HG03135 (cell line): ENCODE measurements around the gene TMC3.
"Not testable (repeated sequence)": the region's sequence is repeated elsewhere in the genome, so short reads cannot be mapped to it uniquely, and the experiment has no call there.

Experiments
- ATAC-seq: cut with Tn5 transposase; IDR thresholded peaks from one replicate; pipeline ENCODE4 v1.9.1; 2021; ENCODE audit warnings: mild to moderate bottlenecking, moderate library complexity; ENCODE audit not compliant: unreplicated experiment

TMC3 gene

GRCh38 chr15:81348691-81349090, 25.3 kb downstream of the TMC3 start:
- ATAC-seq: not testable (repeated sequence)

GRCh38 chr15:81347910-81348309, 26.1 kb downstream of the TMC3 start:
- no peak for ATAC-seq

- no peak for ATAC-seq
Observed at GRCh38 chr15:81346611-81347010, 27.4 kb downstream of the TMC3 start.

- no peak for ATAC-seq
Observed at GRCh38 chr15:81343371-81343770, 30.6 kb downstream of the TMC3 start.

- no peak for ATAC-seq
Observed at GRCh38 chr15:81341351-81341750, 32.7 kb downstream of the TMC3 start.

GRCh38 chr15:81339851-81340250, 34.2 kb downstream of the TMC3 start:
- no peak for ATAC-seq

- ATAC-seq: no peak
Observed at GRCh38 chr15:81339321-81339720, 34.7 kb downstream of the TMC3 start.

GRCh38 chr15:81338170-81339007, 35.6 kb downstream of the TMC3 start:
- ATAC-seq: no peak

- ATAC-seq: no peak
Observed at GRCh38 chr15:81337713-81338157, 36.3 kb downstream of the TMC3 start.

GRCh38 chr15:81337241-81337640, 36.8 kb downstream of the TMC3 start:
- ATAC-seq: no peak

- no peak for ATAC-seq
Observed at GRCh38 chr15:81336568-81336967, 37.4 kb downstream of the TMC3 start.

GRCh38 chr15:81335631-81336030, 38.4 kb downstream of the TMC3 start:
- ATAC-seq: no peak

- ATAC-seq: no peak
Observed at GRCh38 chr15:81334768-81335435, 39.1 kb downstream of the TMC3 start.

- ATAC-seq: no peak
Observed at GRCh38 chr15:81333363-81333762, 40.6 kb downstream of the TMC3 start.

- ATAC-seq: no peak
Observed at GRCh38 chr15:81332326-81332725, 41.7 kb downstream of the TMC3 start.

- ATAC-seq: no peak
Observed at GRCh38 chr15:81331600-81331999, 42.4 kb downstream of the TMC3 start.

GRCh38 chr15:81331141-81331540, 42.9 kb downstream of the TMC3 start:
- ATAC-seq: not testable (repeated sequence)

- no peak for ATAC-seq
Observed at GRCh38 chr15:81330366-81331090, 43.5 kb downstream of the TMC3 start.

GRCh38 chr15:81329446-81329845, 44.6 kb downstream of the TMC3 start:
- no peak for ATAC-seq

- ATAC-seq: no peak
Observed at GRCh38 chr15:81327516-81327915, 46.5 kb downstream of the TMC3 start.

GRCh38 chr15:81326466-81327212, 47.4 kb downstream of the TMC3 start:
- ATAC-seq: no peak
